ENCODE measurements around the gene C4B.
"Not testable (repeated sequence)": the region's sequence is repeated elsewhere in the genome, so short reads cannot be mapped to it uniquely, and the experiment has no call there.

C4B gene

DNA sequence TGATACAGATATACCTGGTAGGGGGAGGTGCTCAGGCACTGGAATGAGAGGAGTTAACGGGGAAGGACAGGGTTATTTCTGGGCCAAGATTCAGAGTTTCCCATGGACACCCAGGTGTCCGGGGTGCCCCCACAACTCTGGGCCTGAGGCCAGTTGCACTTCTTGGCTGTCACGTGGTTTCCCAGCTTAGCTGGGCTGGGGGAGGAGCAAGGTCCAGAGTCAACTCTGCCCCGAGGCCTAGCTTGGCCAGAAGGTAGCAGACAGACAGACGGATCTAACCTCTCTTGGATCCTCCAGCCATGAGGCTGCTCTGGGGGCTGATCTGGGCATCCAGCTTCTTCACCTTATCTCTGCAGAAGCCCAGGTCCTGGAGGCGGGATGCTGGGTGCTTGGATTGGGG is at the start of gene C4B:
Gene C4B, plus strand, starts transcription at position 249 of the 400 bp plus-strand sequence. Its CDS starts 51 bp downstream, at position 300.
- H3K4me3 ChIP-seq (replicated peaks in 1 of 2; ENCODE audit: low read depth in 2 of 2, low read length in 2 of 2); DNase-seq (ENCODE audit: low read depth in 2 of 2): not testable (repeated sequence)

DNA sequence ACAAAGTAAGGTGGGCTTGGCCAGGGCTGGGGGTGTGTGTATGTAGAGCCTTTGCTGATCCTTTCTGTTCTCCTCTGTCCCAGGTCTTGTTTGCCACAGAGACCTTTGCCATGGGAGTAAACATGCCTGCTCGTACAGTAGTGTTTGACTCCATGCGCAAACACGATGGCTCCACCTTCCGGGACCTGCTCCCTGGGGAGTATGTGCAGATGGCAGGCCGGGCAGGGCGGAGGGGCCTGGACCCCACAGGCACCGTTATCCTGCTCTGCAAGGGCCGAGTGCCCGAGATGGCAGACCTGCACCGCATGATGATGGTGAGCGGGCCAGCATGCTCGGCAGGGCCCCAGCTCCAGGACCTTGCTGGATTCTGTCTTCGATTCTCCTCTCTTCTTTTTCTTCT is 48.9 kb upstream of the C4B start:
- DNase-seq (ENCODE audit: low read depth in 2 of 2) = no peak
- no peak overlapping the region for H3K4me3 ChIP-seq (replicated peaks in 1 of 2; ENCODE audit: low read depth in 2 of 2, low read length in 2 of 2)
- TF ChIP-seq, protein P1, sequence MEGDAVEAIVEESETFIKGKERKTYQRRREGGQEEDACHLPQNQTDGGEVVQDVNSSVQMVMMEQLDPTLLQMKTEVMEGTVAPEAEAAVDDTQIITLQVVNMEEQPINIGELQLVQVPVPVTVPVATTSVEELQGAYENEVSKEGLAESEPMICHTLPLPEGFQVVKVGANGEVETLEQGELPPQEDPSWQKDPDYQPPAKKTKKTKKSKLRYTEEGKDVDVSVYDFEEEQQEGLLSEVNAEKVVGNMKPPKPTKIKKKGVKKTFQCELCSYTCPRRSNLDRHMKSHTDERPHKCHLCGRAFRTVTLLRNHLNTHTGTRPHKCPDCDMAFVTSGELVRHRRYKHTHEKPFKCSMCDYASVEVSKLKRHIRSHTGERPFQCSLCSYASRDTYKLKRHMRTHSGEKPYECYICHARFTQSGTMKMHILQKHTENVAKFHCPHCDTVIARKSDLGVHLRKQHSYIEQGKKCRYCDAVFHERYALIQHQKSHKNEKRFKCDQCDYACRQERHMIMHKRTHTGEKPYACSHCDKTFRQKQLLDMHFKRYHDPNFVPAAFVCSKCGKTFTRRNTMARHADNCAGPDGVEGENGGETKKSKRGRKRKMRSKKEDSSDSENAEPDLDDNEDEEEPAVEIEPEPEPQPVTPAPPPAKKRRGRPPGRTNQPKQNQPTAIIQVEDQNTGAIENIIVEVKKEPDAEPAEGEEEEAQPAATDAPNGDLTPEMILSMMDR (IDR thresholded peaks at IDR 0.05; ENCODE audit: low read depth, low read length) = no peak

DNA sequence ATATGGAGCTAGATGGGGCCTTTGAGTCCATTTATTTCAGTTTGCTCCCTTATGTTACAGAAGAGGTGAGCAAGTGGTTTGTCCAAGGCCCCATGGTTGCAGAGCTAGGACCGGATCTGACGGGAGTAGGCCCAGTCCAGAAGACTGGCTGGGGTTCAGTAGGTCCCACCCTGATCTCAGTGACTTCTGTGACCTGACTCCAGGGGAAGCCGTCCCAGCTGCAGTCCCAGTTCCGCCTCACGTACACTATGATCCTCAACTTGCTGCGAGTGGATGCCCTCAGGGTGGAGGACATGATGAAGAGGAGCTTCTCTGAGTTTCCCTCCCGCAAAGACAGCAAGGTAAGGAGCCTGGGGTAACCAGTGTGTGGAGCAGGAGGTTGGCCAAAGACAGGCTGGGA is 48.1 kb upstream of the C4B start:
- TF ChIP-seq, protein P1 (IDR thresholded peaks at IDR 0.05; ENCODE audit: low read depth, low read length) = no peak
- no peak overlapping the region for H3K4me3 ChIP-seq (replicated peaks in 1 of 2; ENCODE audit: low read depth in 2 of 2, low read length in 2 of 2)
- no peak for DNase-seq (ENCODE audit: low read depth in 2 of 2)

DNA sequence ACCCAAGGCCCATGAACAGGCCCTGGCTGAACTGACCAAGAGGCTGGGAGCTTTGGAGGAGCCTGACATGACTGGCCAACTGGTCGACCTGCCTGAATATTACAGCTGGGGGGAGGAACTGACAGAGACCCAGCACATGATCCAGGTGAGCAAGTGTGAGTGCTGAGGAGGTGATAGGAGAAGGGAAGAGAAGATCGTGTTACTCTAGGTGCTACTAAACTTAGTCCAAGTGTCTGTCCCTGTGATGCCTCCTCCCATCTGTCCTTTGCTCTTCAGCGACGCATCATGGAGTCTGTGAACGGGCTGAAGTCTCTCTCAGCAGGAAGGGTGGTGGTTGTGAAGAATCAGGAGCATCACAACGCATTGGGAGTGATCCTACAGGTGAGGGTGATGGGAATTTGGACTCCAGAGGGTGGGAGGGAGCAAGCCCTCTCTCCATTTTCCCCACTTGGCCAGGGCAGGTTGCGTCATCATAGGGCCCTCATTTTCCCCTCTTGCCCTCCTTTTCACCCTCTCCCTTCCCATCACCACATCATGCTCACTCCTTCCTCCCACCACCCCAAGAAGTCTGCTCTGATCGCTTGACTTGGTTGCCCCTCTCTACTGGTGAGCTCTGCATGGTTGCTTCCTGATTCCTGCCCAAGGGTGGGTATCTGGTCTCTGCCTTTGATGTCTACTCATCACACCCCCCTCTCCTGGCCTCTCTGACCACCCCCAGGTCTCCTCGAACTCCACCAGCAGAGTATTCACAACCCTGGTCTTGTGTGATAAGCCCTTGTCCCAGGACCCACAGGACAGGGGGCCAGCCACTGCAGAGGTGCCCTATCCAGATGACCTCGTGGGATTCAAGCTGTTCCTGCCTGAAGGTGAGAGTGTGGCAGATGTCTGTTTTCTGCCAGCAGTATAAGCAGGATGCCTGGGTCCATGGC is 47.3 kb upstream of the C4B start:
- no peak overlapping the region for H3K4me3 ChIP-seq (replicated peaks in 1 of 2; ENCODE audit: low read depth in 2 of 2, low read length in 2 of 2)
- no peak for DNase-seq (ENCODE audit: low read depth in 2 of 2)
- TF ChIP-seq, protein P1 (IDR thresholded peaks at IDR 0.05; ENCODE audit: low read depth, low read length) = no peak

DNA sequence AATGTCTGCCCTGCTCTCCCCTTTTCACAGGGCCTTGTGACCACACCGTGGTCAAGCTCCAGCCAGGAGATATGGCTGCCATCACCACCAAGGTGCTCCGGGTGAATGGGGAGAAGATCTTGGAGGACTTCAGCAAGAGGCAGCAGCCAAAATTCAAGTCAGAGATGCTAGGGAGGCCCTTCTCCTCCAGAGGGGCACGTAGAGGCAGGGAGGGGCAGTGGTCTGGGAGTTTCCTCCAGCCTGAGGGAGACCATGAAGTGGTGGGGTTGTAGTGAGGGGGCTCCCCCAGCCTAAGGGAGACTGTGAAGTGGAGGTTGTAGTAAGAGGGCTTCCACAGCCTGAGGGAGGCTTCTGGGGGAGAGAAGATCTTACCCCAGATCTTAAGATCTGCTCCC is 46.7 kb upstream of the C4B start:
- DNase-seq (ENCODE audit: low read depth in 2 of 2) = no peak
- no peak overlapping the region for H3K4me3 ChIP-seq (replicated peaks in 1 of 2; ENCODE audit: low read depth in 2 of 2, low read length in 2 of 2)
- TF ChIP-seq, protein P1 (IDR thresholded peaks at IDR 0.05; ENCODE audit: low read depth, low read length) = no peak

DNA sequence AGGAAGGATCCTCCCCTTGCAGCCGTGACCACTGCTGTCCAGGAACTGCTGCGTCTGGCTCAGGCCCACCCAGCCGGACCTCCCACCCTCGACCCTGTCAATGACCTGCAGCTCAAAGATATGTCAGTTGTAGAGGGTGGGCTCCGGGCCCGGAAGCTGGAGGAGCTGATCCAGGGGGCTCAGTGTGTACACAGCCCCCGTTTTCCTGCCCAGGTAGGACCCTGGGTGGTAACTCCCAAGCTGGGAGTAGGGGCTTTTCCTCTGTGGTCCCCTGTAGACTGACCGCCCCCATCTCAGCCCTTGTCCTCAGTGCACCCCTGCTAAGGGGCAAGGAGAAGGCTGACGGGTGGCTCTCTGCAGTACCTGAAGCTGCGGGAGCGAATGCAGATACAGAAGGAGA is 46.3 kb upstream of the C4B start:
- H3K4me3 ChIP-seq (replicated peaks in 1 of 2; ENCODE audit: low read depth in 2 of 2, low read length in 2 of 2) = no peak overlapping the region
- TF ChIP-seq, protein P1 (IDR thresholded peaks at IDR 0.05; ENCODE audit: low read depth, low read length) = no peak
- no peak for DNase-seq (ENCODE audit: low read depth in 2 of 2)

DNA sequence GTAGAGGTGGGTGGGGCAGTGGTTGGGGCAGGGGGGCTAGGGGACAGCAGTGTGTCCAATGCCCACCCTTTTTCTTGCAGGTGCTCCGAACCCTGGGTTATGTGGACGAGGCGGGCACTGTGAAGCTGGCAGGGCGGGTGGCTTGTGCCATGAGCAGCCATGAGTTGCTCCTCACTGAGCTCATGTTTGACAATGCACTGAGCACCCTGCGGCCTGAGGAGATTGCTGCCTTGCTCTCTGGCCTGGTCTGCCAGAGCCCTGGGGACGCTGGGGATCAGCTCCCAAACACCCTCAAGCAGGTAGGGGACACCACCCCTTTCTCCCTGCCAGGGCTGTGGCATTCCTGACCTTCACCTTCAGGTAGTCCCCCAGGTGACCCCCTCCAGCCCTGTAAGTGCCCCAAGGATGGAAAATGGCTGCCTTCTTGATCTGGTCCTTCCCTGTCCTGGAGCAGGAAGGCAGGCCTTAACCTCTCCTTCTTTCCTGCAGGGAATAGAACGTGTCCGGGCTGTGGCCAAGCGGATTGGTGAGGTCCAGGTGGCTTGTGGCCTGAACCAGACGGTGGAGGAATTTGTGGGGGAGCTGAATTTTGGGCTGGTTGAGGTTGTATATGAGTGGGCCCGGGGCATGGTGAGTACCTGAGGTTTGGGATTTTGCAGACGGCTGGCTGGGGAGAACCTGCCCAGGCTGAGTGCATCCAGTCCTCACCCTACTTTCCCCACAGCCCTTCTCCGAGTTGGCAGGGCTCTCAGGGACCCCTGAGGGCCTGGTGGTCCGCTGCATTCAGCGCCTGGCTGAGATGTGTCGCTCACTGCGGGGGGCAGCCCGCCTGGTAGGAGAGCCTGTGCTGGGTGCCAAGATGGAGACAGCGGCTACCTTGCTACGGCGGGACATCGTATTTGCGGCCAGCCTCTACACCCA is 45.5 kb upstream of the C4B start:
- no peak for DNase-seq (ENCODE audit: low read depth in 2 of 2)
- H3K4me3 ChIP-seq (replicated peaks in 1 of 2; ENCODE audit: low read depth in 2 of 2, low read length in 2 of 2) = no peak overlapping the region
- TF ChIP-seq, protein P1 (IDR thresholded peaks at IDR 0.05; ENCODE audit: low read depth, low read length) = no peak

Data from cardiac fibroblast (primary cell).